ENCODE data around the gene CIB1.
"Not testable (repeated sequence)": the region's sequence is repeated elsewhere in the genome, so short reads cannot be mapped to it uniquely, and the experiment has no call there.

Gene CIB1

DNA sequence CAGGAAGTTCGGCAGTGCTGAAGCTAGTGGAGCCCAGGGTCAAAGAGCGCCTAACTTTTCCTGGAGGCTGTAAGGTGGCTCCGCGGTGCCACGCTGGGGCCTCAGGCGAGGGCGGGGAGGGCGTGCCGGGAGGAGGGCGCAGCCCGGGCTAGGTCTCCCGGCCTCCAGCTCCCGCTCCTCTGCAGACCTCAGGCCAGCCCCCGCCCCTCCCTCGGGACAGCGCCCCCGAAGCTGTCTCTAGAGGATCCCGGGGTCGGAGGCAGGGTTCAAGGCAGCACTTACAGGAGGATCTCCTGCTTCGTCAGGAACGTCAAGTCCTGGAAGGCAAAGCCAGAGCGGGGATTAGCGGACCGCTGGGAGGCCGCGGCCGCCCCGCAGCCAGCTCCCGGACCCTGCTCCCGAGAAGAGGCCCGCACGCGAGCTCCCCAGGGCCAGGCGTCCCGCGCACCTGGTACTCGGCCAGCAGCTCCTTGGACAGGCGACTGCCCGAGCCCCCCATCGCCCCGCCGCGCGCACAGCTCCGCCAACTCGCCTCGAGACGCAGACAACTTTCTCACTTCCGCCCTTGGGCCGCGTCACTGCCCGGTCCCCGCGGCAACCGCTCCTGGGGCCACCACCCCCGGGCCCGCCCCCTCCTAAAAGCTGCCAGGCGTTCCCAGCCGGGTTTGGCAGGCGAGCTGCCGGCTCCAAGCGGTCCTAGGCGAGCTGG, at the start of gene CIB1:
Gene CIB1 (minus strand): TSS at position 555 of the 709 bp plus-strand sequence. CDS start 56 bp downstream, at position 499.
- DNase-seq, result peak; percentile 97

DNA sequence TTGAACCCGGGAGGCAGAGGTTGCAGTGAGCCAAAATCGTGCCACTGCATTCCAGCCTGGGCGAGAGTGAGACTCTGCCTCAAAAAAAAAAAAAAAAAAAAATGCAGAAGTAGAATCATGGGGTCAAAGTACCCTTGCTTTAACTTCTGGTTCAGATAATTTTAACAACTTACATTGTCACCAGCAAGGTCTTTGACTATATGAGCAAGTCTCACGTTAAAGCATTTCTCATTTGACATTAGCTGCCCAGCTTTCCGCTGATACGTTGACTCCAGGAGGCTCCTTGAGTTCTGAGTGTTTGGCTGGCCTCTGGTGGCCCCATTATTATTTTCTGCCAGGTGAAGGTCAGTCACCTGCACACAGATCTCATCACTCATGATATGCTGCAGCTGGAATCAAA, 47.9 kb upstream of the CIB1 start:
- not testable (repeated sequence) for DNase-seq

DNA sequence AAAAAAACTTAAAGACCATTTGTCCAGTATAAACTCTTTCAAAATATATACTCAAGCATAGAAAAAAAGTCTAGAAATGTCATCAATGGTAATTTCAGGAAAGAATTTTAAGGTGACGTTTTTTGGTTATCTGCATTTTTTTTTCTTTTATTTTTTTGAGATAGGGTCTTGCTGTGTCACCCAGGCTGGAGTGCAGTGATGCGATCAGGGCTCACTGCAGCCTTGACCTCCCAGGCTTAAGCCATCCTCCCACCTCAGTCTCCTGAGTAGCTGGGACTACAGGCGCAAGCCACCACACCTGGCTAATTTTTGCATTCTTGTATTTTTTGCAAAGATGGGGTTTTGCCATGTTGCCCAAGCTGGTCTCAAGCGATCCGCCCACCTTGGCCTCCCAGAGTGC, 47.0 kb upstream of the CIB1 start:
- not testable (repeated sequence) for DNase-seq

DNA sequence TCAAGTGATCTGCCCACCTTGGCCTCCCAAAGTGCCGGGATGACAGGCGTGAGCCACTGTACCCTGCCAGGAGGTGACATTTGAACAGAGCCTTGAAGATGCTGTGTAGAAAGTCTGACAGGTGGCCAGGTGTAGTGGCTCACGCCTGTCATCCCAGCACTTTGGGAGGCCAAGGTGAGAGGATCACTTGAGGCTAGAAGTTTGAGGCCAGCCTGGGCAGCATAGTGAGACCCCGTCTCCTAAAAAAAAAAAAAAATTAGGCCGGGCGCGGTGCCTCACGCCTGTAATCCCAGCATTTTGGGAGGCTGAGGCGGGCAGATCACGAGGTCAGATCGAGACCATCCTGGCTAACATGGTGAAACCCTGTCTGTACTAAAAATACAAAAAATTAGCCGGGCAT, 44.7 kb upstream of the CIB1 start:
- not testable (repeated sequence) for DNase-seq

DNA sequence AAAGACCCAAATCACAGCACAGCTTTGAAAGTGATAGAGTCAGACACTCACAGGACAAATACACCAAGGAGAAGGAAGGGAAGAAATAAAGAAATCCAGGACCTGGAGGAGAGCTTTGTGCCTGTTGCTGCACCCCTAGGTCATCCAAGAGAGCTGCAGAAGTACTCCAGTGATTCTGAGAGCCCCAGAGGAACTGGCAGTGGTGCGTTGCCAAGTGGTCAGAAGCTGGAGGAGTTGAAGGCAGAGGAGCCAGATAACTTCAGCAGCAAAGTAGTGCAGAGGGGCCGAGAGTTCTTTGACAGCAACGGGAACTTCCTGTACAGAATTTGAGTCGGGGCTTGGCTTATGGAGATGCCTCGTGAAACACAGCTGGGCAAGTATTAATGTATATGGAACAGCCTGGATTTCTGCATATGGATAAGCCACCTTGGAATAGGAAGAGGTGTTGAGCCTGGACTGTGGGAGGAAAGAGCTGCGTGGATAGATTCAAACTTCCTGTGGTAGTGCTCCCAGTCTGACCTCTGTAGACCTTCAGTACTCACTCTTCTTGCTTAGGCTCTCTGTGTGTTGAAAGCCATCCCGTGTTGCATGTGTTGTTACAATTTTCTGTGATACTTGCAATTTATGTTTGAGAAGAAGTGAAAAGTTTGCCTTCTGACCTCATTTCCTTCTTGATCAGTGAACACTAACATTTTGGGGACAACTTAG, 37.9 kb upstream of the CIB1 start:
- no peak for DNase-seq

DNA sequence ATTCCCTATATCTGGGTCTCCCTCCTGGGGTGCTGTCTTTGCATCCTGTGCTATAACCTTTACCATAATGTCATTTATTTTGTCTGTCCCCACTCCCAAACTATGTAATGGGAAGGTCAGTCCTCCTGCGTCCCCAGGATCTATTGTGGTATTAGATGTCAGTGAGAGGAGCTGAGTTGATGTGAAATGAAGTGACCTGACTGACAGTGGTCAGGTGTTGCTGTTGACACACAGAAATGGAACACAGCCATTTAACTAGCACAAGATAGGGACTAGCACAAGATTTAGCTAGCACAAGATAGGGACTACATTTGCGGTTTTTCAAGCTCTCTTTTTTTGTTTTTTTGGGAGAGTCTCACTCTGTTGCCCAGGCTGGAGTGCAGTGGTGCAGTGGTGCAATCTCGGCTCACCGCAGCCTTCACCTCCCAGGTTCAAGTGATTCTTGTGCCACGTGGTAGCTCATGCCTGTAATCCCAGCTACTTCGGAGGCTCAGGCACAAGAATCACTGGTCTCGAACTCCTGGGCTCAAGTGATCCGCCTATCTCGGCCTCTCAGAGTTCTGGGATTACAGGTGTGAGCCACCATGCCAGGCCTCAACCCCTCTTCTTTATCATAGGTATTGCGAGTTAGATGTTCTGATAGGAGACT, 36.9 kb upstream of the CIB1 start:
- DNase-seq, result no peak

DNA sequence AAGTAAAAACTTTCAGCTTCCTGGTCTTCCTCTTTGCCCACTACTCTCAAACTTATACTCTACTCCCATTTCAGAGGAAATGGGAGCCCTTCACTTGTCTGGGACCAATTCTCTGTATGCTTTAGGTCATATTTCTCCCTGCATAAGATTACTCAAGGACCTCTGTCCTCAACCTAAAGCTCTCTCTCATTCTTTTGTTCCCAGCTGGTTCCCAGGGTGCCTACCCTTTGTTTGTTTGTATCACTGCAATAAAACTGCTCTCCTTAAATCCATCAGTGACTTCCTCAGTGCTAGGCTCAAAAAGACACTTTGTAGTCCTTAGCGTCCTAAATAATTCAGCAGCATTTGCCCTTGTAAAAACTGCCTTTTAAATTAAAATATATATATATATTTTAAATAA, 34.7 kb upstream of the CIB1 start:
- no peak for DNase-seq

DNA sequence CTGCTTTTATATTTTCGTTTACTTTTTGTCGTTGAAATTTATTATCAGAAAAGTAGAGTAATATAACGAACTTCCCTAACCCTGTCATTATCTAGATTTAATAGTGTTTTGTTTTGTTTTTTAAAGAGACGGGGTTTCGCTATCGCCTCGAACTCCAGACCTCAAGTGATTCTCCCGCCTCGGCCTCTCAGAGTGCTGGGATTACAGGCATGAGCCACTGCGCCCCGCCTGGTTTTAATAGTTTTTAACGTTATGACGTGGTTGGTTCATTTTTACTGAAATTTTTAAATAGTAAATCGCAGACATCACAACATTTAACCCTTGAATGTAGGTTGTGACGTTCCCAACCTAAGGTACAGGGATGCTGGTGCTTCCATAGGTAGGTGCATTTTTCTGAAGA, 32.7 kb upstream of the CIB1 start:
- DNase-seq, result no peak

DNA sequence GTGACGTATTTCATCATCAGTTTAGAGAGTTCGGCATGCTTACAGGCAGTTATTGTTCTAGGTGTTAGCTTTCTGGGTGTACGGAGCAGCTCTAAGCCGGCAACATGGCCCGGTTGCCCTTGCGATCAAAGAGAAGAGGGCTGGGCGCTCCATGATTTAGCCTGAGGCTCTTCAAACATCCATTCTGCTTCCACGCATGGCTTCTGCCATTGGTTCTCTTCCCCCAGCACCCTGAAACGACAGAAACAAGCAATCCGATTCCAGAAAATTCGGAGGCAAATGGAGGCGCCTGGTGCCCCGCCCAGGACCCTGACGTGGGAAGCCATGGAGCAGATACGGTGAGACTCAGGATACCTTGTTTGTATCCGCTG, 32.3 kb upstream of the CIB1 start:
- DNase-seq, result peak; percentile 28

DNA sequence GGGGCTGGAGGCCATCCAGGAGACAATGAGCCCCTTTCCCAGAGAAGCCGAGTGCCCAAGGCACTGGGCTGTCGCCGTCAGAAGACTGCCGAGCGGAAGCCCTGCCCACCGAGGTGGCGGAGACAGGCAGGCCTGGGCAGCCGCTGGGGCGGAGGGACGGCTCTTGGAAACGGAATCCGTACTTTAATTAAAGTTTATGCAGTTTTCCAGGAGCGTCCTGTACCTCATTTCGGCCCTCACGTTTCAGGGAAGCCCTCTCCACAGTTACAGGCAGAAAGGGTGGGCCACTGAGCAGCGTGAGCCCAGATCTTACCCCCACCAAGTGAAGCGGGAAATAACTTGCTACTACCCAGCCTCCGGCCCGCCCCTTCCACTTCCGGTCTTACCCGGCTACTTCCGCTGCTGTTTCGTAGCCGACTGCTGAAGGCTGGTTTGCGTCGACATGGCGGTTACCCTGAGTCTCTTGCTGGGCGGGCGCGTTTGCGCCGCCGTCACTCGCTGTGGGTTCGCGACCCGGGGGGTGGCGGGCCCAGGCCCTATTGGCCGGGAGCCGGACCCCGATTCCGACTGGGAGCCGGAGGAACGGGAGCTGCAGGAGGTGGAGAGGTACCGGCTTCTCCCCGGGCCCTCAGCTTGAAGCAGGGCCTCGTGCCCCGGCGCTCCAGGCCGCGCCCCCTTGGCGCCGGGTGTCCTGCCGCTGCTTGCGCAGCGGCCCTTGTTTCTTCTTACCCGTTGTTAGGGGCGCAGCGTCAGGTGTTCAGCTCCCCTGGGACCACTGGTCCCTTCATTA, 31.7 kb upstream of the CIB1 start, which contains the start of gene NGRN:
Gene NGRN (plus strand): TSS at position 402 of the 790 bp plus-strand sequence. CDS start 41 bp downstream, at position 443.
- peak; percentile 91 for DNase-seq

DNA sequence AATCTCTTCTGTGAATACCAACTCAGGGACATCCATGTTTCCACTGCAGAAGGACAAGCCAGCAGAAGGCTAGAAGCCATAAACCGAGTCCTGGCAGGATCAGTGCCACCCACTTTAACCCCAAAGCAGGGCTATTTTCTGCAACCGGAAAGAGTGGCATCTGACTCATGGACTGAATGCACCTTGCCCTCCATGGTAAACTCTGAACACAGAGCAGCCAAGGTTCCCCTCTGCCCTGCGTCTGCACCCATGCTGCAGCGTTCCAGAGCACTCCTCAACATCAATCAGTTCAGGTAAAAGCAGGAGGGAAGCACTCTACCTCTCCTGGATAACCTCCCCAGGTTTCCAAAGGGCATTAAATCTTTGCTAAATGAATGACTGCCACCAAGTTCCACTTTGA, 30.9 kb upstream of the CIB1 start:
- DNase-seq, result peak; percentile 33

DNA sequence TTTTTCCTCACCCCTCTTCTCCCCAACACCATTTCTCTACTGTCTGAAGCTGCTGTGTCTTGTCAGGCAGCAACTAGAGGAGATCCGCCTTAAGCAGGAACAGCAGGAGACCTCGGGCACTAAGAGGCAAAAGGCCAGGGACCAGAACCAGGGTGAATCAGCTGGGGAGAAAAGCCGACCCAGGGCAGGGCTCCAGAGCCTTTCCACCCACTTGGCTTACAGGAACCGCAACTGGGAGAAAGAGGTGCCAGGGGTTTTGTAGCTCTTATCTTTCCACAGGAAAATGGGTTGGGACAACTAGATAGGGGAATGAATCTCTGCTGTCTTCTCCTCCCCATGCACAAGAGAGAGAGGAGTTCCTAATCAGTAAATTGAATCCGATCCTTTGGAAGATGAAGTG, 28.7 kb upstream of the CIB1 start:
- no peak for DNase-seq

DNA sequence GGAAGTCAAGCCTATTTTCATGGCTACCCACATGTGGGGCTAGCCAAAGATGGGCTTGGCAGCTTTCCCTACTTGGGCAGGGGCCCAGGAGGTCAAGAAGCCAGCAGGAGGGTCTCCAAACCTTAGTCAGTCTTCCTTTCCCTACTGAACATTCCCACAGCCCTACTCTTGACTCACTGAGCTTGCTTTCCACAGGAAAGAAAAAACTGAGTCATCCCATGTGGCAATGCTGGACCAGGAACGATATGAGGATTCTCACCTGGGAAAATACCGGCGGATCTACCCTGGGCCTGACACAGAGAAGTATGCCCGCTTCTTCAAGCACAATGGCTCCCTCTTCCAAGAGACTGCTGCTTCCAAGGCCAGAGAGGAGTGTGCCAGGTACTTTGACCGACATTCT, 28.1 kb upstream of the CIB1 start:
- no peak for DNase-seq

DNA sequence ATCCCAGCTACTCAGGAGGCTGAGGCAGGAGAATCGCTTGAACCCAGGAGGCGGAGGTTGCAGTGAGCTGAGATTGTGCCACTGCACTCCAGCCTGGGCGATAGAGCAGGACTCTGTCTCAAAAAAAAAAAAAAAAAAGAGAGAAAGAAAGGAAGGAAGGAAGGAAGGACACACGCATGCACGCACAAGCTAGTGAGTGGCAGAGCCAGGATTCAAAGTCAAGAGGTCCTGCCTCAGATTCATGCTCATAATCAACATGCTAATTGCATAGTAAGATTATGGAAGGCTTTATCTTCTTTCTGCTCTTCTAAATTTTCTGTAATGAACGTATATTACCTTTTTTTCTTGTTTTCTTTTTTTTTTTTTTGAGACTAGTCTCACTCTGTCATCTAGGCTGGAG, 27.0 kb upstream of the CIB1 start:
- DNase-seq, result not testable (repeated sequence)

DNA sequence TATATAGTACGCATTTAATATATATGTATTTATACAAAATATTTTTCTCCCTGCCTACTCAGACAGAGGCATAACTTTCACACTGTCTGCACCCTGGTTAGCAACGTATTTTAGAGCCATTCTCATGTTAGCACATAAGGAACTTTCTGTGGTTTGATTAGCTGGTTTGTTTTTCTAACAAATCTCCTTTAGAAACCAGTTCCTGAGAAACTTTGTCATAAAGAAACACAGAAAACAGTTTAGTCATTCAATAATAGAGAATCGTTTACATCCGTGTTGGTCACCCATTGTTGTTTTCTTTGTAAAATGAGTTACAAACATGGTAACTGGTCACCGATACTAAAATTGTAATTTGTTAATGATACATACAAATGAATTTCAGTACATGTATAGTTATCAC, 25.8 kb upstream of the CIB1 start:
- no peak for DNase-seq

DNA sequence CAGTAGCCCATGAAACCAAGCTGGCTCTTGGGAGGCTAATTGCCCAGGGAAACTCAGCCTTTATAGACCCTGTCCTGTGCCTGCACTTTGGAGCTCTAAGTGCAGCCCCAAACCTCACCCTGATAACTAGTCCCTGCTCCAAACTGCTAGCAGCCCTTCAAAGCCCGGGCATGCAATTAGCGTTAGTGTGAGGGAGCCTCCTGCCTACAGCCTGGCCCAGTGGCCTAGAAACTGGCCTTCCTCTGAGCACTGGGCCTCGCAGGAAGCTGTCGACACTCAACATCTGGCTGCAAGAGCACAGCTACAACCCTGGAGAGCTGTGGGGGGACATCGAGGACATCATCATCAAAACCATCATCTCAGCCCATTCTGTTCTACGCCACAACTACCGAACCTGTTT, 24.0 kb upstream of the CIB1 start:
- DNase-seq, result no peak

DNA sequence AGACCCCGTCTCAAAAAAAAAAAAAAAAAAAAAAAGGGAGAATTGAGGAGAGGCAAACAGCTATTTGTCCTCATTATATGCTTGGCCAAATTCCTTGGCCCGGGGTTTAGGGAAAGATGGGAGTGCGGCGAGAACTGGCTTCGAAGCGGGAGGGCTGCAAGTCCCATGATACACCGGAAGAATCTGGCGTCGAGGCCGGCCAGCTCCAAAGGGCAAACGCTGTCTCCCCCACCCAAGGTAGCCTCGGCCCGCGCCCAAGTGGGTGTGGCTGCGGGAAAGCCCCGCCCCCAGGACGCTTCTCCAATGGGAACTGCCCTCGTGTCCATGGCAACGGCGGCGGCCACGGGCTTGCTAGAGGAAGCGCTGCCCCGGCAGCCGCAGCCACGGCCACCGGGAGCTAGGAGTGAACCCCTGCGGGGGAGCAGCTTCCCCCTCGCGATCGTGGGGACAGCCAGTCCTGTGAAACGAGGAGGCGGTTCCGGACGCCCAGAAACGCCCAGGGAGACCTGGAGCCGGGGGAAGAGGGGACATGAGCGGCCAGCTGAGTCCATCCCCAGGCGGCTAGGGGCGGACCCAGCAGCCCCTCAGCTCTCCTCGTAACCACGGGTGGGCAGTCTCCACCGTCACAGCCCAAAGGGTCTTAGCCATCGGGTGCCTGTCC, 15.6 kb upstream of the CIB1 start, which contains the start of gene TTLL13:
Gene TTLL13 (plus strand): TSS at position 354 of the 661 bp plus-strand sequence. CDS start 1,075 bp downstream, outside the sequence.
- DNase-seq, result peak; percentile 69

DNA sequence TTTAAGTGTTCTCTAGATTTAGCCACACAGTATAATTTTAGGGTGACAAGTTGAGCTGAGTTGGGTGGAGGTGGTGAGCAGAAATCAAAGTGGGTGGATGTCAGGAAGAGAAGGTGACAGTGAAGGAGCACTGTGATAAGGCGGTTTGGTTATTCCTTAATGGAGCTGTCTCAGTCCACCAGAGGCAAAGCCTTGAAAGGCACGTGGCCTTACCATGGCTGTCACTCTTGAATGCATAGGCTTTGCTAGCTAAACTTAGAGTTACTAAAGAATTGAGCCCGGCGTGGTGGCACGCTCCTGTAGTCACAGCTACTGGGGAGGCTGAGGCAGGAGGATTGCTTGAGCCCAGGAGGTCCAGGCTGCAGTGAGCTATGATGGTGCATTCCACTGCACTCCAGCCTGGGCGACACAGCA, 15.1 kb upstream of the CIB1 start:
- DNase-seq, result no peak

DNA sequence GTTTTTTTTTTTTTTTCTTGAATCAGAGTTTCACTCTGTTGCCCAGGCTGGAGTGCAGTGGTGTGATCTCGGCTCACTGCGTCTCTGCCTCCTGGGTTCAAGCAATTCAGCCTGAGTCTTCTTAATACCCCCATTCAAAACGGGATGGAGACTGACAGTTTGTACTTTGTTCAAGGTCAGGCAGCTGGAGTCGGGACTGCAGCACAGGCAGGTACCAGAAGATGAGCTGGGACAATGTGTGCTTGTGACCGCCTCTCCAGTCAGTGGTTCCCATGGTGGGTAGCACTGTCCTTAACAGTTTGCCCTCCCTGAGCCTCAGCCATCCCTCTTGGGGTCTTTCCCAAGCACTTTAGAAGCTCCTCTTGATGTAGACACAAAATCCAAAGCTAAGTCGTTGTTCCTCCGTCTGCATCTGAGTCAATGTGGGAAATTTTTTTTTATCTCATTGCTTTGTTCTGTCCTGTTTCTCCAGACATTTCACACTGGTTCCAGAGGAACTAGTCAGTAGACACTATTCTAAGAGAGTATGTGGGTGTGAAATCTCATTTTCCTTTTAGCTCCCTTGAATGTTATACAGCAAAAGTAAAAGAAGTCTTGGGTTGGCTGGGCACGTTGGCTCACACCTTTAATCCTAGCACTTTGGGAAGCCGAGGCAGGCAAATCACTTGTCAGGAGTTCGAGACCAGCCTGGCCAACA, 10.3 kb upstream of the CIB1 start:
- no peak for DNase-seq

DNA sequence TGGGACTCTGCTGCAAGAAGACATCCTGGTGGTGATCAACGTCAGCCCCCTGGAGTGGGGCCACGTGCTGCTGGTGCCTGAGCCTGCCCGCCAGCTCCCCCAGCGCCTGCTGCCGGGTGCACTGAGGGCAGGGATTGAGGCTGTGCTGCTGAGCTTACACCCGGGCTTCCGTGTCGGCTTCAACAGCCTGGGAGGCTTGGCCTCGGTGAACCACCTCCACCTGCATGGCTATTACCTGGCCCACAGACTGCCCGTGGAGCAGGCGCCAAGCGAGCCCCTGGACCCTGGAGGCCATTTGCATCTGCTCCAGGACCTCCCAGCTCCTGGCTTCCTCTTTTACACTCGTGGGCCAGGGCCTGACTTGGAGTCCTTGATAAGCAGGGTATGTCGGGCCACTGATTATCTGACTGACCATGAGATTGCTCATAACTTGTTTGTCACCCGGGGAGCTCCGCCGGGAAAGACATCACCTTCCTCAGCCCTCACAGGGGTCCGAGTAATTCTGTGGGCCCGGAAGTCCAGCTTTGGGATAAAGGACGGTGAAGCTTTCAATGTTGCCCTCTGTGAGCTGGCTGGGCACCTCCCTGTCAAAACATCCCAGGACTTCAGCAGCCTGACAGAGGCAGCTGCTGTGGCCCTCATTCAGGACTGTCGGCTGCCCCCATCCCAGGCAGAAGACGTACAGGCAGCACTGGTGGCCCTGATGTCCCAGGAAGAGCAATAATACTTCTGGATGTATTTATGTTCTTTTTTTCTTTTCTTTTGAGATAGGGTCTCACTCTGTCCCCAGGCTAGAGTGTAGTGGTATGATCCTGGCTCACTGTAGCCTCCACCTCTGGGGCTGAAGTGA, 7.8 kb upstream of the CIB1 start:
- no peak for DNase-seq

DNA sequence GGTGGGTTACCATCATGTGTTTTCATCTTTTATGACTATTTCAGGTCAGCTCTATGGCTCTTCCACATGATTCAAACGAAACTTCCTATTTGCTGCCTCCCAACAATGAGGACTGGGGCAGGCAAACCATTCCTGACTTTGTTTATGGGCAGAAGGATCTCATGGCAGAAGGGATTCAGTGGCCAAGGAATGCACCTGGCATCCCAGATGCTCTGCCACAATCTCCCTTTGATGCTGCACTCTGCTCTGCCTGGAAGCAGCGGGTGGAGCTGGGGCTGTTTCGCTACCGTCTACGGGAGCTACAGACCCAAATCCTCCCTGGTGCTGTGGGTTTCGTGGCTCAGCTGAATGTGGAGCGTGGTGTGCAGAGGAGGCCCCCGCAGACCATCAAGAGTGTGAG, 7.1 kb upstream of the CIB1 start:
- DNase-seq, result no peak
